Loucy (cell line): ENCODE results near the gene HOXA6.

Experiments
- H2AFZ ChIP-seq: fragments of 200-600 bp; sonication (generic); 2 replicates; pipeline ENCODE4 v1.6.0; 2016; ENCODE audit warnings: antibody characterized with exemption, mild to moderate bottlenecking, low read length, moderate library complexity
- H3F3A ChIP-seq: fragments of 200-600 bp; 2 replicates; pipeline ENCODE4 v1.6.0; 2016; ENCODE audit warnings: antibody characterized with exemption, low read depth, mild to moderate bottlenecking
- H3K27me3 ChIP-seq: fragments of 200-600 bp; sonication (generic); 2 replicates; pipeline ENCODE4 v1.6.1; 2014; ENCODE audit warnings: low read length, mild to moderate bottlenecking; ENCODE audit not compliant: insufficient read depth, poor library complexity, severe bottlenecking
- H3K36me3 ChIP-seq: fragments of 200-600 bp; sonication (generic); 2 replicates; pipeline ENCODE4 v1.6.1; 2016; ENCODE audit warnings: low read length; ENCODE audit not compliant: insufficient read depth
- H3K4me1 ChIP-seq: fragments of 200-600 bp; sonication (generic); 2 replicates; pipeline ENCODE4 v1.5.1; 2014; ENCODE audit warnings: low read length, mild to moderate bottlenecking; ENCODE audit not compliant: insufficient read depth, poor library complexity, severe bottlenecking
- H3K4me2 ChIP-seq: fragments of 200-600 bp; sonication (generic); 2 replicates; pipeline ENCODE4 v1.6.0; 2014; ENCODE audit warnings: antibody characterized with exemption, low read length, low read depth, mild to moderate bottlenecking; ENCODE audit not compliant: poor library complexity, severe bottlenecking
- H3K4me3 ChIP-seq: fragments of 200-600 bp; sonication (generic); 2 replicates; pipeline ENCODE4 v1.5.1; 2014; ENCODE audit warnings: low read length, mild to moderate bottlenecking, mixed read lengths; ENCODE audit not compliant: poor library complexity, severe bottlenecking
- H3K79me2 ChIP-seq: fragments of 200-600 bp; sonication (generic); 2 replicates; pipeline ENCODE4 v1.6.1; 2014; ENCODE audit warnings: low read length; ENCODE audit not compliant: insufficient read depth
- H3K9ac ChIP-seq: fragments of 200-600 bp; sonication (generic); 2 replicates; pipeline ENCODE4 v1.6.0; 2014; ENCODE audit warnings: mild to moderate bottlenecking, low read depth, low read length, moderate library complexity; ENCODE audit not compliant: poor library complexity, severe bottlenecking
- H3K9me2 ChIP-seq: fragments of 200-600 bp; sonication (generic); replicated peaks from 2 replicates; pipeline ENCODE4 v1.6.1; 2016; ENCODE audit warnings: low read depth, low read length, mixed read lengths
- H3K9me3 ChIP-seq: fragments of 200-600 bp; sonication (generic); 2 replicates; pipeline ENCODE4 v1.6.1; 2014; ENCODE audit warnings: mild to moderate bottlenecking, antibody characterized with exemption, low read length, low read depth; ENCODE audit not compliant: insufficient read depth
- H4K20me1 ChIP-seq: fragments of 200-600 bp; sonication (generic); 2 replicates; pipeline ENCODE4 v1.6.0; 2014; ENCODE audit warnings: antibody characterized with exemption, low read length, mild to moderate bottlenecking; ENCODE audit not compliant: insufficient read depth, poor library complexity, severe bottlenecking
- EZH2phosphoT487 ChIP-seq: fragments of 200-600 bp; IDR thresholded peaks from 2 replicates; pipeline ENCODE4 v1.6.1; 2018; ENCODE audit warnings: antibody characterized with exemption, mild to moderate bottlenecking, moderate library complexity, borderline replicate concordance
- TF ChIP-seq, protein P1 (sequence below): fragments of 200-600 bp; sonication (generic); conservative IDR thresholded peaks from 2 replicates; pipeline ENCODE4 v1.5.1; 2014; ENCODE audit warnings: mild to moderate bottlenecking, antibody characterized with exemption, low read length

HOXA6 gene

GRCh38 chr7:27184337-27185012, 36.9 kb upstream of the HOXA6 start:
- peaks cover 53% of the 10 kb centered on the region for H3K4me1 ChIP-seq
- peaks cover 8% of the 10 kb centered on the region; the same call in 1 of the 2 replicates for H3F3A ChIP-seq
- peaks cover 100% of the 10 kb centered on the region for H3K79me2 ChIP-seq
- peak overlapping the region; percentile 98 for H3K4me2 ChIP-seq
- H4K20me1 ChIP-seq: peaks cover 48% of the 10 kb centered on the region
- H3K9me3 ChIP-seq: no peaks in the 10 kb centered on the region
- no peaks in the 10 kb centered on the region for H3K9me2 ChIP-seq
- H3K36me3 ChIP-seq: no peaks in the 10 kb centered on the region
- TF ChIP-seq, protein P1, sequence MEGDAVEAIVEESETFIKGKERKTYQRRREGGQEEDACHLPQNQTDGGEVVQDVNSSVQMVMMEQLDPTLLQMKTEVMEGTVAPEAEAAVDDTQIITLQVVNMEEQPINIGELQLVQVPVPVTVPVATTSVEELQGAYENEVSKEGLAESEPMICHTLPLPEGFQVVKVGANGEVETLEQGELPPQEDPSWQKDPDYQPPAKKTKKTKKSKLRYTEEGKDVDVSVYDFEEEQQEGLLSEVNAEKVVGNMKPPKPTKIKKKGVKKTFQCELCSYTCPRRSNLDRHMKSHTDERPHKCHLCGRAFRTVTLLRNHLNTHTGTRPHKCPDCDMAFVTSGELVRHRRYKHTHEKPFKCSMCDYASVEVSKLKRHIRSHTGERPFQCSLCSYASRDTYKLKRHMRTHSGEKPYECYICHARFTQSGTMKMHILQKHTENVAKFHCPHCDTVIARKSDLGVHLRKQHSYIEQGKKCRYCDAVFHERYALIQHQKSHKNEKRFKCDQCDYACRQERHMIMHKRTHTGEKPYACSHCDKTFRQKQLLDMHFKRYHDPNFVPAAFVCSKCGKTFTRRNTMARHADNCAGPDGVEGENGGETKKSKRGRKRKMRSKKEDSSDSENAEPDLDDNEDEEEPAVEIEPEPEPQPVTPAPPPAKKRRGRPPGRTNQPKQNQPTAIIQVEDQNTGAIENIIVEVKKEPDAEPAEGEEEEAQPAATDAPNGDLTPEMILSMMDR: no peak
- TF ChIP-seq EZH2phosphoT487: no peak
- H3K9ac ChIP-seq: peak overlapping the region; percentile 99
- H3K27me3 ChIP-seq: peaks cover 32% of the 10 kb centered on the region
- H2AFZ ChIP-seq: no peak overlapping the region
- peak overlapping the region; percentile 91 for H3K4me3 ChIP-seq

DNA sequence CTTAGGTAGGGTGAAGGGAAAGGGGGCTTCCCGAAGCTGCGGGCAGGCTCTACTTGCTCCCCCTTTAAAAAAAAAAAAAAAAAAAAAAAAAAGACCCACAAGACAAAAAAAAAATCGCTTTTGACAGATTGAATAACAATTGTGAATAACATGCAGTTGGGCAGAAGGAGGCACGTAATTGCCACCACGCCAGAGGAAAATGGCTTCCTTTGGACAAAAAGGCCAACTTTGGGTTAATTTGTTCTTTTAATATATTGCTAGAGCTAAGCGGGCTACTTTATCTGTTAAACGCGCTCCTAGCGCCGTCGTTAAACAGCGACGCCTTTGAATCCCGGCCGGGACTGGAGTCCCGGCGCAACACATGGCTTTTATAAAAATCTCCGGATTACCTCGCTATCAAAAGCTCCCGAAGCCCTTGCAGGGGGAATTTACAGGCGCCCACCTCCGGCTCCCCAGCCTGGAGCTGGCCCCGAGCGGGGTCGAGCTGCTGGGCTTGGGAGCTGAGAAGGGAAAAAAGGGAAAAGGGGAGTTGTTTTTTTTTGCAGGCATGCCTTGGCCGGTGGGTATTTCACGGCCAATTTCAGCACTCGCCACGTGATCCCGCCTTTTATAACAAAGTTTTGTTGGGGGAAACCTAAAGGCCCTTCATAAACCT, 36.2 kb upstream of the HOXA6 start:
- peak overlapping the region; percentile 98 for H3K4me2 ChIP-seq
- no peaks in the 10 kb centered on the region for H3K9me3 ChIP-seq
- TF ChIP-seq, protein P1: no peak
- no peak for TF ChIP-seq EZH2phosphoT487
- peaks cover 54% of the 10 kb centered on the region for H3K4me1 ChIP-seq
- peaks cover 100% of the 10 kb centered on the region for H3K79me2 ChIP-seq
- peak overlapping the region; percentile 91 for H3K4me3 ChIP-seq
- peaks cover 39% of the 10 kb centered on the region for H3K27me3 ChIP-seq
- peaks cover 55% of the 10 kb centered on the region for H4K20me1 ChIP-seq
- no peak overlapping the region for H2AFZ ChIP-seq
- peak overlapping the region; percentile 99 for H3K9ac ChIP-seq
- H3K36me3 ChIP-seq: no peaks in the 10 kb centered on the region
- H3F3A ChIP-seq: peaks cover 8% of the 10 kb centered on the region; the same call in 1 of the 2 replicates
- H3K9me2 ChIP-seq: no peaks in the 10 kb centered on the region

DNA sequence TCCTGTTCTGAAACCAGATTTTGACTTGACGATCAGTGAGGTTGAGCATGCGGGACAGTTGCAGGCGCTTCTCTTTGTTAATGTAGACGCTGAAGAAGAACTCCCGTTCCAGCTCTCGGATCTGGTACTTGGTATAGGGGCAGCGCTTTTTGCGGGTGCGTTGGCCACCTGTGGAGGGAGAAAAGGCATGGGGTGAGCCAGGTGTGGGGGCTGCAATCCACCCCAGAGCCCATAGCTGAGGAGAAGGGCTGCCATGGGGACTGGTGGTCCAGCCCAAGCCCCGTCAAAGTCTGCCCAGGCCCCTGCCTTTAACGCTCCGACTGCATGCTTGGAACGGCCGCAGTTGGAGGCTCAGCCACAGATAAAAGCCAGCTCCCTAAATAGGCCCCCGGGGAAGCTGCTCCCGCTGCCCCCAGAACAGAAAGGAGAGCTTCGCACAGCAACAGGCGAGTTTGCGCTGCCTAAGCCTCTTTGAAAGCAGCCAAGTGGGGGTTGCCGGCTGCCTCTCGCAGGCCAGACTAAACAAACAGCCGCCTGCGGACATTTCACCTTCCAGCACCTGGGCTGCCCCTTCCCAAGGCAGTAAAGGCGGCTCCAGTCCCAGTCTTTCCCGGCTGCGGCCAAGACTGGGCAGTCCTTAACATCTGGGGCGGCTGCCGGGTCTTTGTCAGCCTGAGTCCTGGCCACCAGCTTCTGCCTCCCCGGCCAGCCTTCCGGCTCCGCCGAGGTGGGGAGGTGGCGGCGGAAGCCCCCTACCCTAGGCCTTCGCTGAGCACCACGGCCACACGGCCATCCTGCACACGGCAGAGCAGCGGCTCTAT, 35.5 kb upstream of the HOXA6 start:
- H3K4me1 ChIP-seq: peaks cover 60% of the 10 kb centered on the region
- H3K4me3 ChIP-seq: peak overlapping the region; percentile 91
- peaks cover 100% of the 10 kb centered on the region for H3K79me2 ChIP-seq
- no peaks in the 10 kb centered on the region for H3K9me2 ChIP-seq
- peak overlapping the region; percentile 98 for H3K4me2 ChIP-seq
- H3K9me3 ChIP-seq: no peaks in the 10 kb centered on the region
- H3F3A ChIP-seq: peaks cover 8% of the 10 kb centered on the region; the same call in 1 of the 2 replicates
- H3K27me3 ChIP-seq: peaks cover 45% of the 10 kb centered on the region
- peak overlapping the region; percentile 99 for H3K9ac ChIP-seq
- TF ChIP-seq, protein P1: no peak
- TF ChIP-seq EZH2phosphoT487: no peak
- no peaks in the 10 kb centered on the region for H3K36me3 ChIP-seq
- no peak overlapping the region for H2AFZ ChIP-seq
- peaks cover 62% of the 10 kb centered on the region for H4K20me1 ChIP-seq
